Measurements from ENCODE around the gene HSD17B3. TPM values are rescaled to one million over a fixed set of nuclear protein-coding genes. Genes with fewer than 3 reads are reported as not detected.
"Not testable (repeated sequence)": the region's sequence is repeated elsewhere in the genome, so short reads cannot be mapped to it uniquely, and the experiment has no call there.

HSD17B3 gene
- total RNA-seq, 4 donors from 2014 or later, result 3.2 TPM; not detected in 3

DNA sequence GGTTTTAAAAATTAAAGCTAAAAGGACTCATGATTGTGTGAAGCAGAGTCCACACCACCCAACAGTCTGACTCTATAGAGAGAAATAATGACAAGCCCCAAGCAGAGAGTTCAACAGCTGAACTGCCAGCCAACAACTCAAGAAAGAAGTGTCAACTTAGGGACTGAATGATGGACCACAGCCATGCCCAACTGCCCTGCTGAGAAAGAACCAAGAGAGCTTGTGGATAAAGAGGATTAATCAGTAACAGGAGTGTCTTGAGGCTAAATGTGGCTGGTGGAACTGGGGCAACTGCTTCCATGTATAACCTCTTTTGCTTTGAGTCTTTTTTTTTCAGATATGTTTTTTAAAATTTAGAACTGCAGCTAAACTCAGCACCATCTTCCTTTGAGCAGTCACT is 109.3 kb downstream of the HSD17B3 start:
- H3K4me3 ChIP-seq, result no peak overlapping the region
- no peak overlapping the region for H3K27ac ChIP-seq
- no peaks in the 10 kb centered on the region for H3K27me3 ChIP-seq
- intact Hi-C loops (cut with DNase I; ENCODE audit: low total_unique reads), result no loop called here
- TF ChIP-seq POLR2A (IDR thresholded peaks at IDR 0.05), result no peak
- H3K4me1 ChIP-seq, result no peaks in the 10 kb centered on the region
- DNase-seq, result no peak
- no peaks in the 10 kb centered on the region for H3K36me3 ChIP-seq
- H3K9me3 ChIP-seq, result no peaks in the 10 kb centered on the region

- Histone ChIP-seq H3K4me3 (no peak overlapping the region), H3K27ac (no peak overlapping the region), H3K9me3 (no peaks in the 10 kb centered on the region), H3K27me3 (no peaks in the 10 kb centered on the region), H3K4me1 (no peaks in the 10 kb centered on the region), H3K36me3 (no peaks in the 10 kb centered on the region)
- intact Hi-C loops (cut with DNase I; ENCODE audit: low total_unique reads), result no loop called here
- no peak for DNase-seq
- no peak for TF ChIP-seq POLR2A (IDR thresholded peaks at IDR 0.05)
- no peak for TF ChIP-seq CTCF (IDR thresholded peaks at IDR 0.05)
These were observed 112.0 kb downstream of the HSD17B3 start for GRCh38 chr9:96189995-96190394.

GRCh38 chr9:96189581-96189980 is 112.4 kb downstream of the HSD17B3 start:
- H3K4me1 ChIP-seq; H3K27ac ChIP-seq; intact Hi-C loops (cut with DNase I; ENCODE audit: low total_unique reads); DNase-seq; H3K36me3 ChIP-seq; H3K9me3 ChIP-seq; H3K27me3 ChIP-seq; H3K4me3 ChIP-seq: not testable (repeated sequence)

- no peak for TF ChIP-seq POLR2A (IDR thresholded peaks at IDR 0.05)
- TF ChIP-seq CTCF (IDR thresholded peaks at IDR 0.05), result no peak
- H3K27ac ChIP-seq, result no peak overlapping the region
- no peaks in the 10 kb centered on the region for H3K36me3 ChIP-seq
- H3K9me3 ChIP-seq, result no peaks in the 10 kb centered on the region
- no peaks in the 10 kb centered on the region for H3K4me1 ChIP-seq
- intact Hi-C loops (cut with DNase I; ENCODE audit: low total_unique reads), result no loop called here
- no peak for DNase-seq
- H3K4me3 ChIP-seq, result no peak overlapping the region
- no peaks in the 10 kb centered on the region for H3K27me3 ChIP-seq
These were observed 113.4 kb downstream of the HSD17B3 start for GRCh38 chr9:96188571-96188970.

DNA sequence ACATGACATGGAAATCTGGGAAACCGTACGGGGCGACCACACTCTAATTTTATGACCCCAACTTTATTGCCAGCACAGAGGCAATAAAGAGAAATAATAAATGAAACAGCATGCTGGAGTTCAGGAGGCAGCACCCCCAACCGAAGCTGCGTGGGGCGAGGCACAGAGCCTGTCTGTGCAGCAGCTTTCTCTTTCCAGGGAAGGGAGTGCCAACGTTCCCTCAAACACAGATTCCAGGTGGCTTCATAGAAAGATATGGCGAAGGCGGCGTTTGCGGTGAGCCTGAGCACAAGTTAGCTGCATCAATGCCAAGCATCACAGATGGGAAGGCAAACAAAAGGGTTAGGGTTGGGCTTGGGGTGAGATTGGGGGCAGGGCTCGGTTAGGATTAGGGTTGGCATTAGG is 114.8 kb downstream of the HSD17B3 start:
- no peak for DNase-seq
- Histone ChIP-seq H3K4me3 (no peak overlapping the region), H3K27ac (no peak overlapping the region), H3K4me1 (no peaks in the 10 kb centered on the region), H3K36me3 (no peaks in the 10 kb centered on the region), H3K9me3 (no peaks in the 10 kb centered on the region), H3K27me3 (no peaks in the 10 kb centered on the region)
- intact Hi-C loops (cut with DNase I; ENCODE audit: low total_unique reads), result no loop called here
- TF ChIP-seq POLR2A (IDR thresholded peaks at IDR 0.05) (no peak), CTCF (IDR thresholded peaks at IDR 0.05) (no peak)

DNA sequence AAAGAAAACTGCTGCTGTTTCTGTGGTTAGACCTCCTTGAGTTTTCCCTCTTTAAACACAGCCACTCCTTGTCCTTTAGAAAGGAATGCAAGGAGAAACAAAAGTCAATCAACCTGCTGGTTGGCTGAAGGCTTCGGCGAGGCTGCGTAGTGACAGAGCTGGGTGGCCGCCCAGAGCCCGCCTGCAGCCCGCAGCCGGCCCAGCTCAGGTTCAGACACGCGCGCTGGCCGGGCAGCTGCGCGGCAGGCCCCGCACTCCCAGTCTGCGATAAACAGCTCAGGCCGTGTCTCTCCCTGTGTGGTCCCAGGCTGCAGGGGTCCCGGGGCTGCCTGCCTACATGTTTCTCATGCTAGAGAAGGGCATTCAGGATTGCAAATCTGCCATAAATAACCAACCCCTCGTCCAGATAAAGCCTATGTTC is 115.4 kb downstream of the HSD17B3 start:
- intact Hi-C loops (cut with DNase I; ENCODE audit: low total_unique reads), result no loop called here
- Histone ChIP-seq H3K9me3 (no peaks in the 10 kb centered on the region), H3K27ac (no peak overlapping the region), H3K4me1 (no peaks in the 10 kb centered on the region), H3K36me3 (no peaks in the 10 kb centered on the region), H3K27me3 (no peaks in the 10 kb centered on the region), H3K4me3 (no peak overlapping the region)
- no peak for DNase-seq
- TF ChIP-seq POLR2A (IDR thresholded peaks at IDR 0.05), result no peak
- TF ChIP-seq CTCF (IDR thresholded peaks at IDR 0.05), result no peak

Measured in uterus (tissue), 4 donors.